Testis (tissue), 3 donors: ENCODE measurements around the gene VPREB1. TPM values are rescaled to one million over a fixed set of nuclear protein-coding genes. Genes with fewer than 3 reads are reported as not detected.
"Not testable (repeated sequence)": the region's sequence is repeated elsewhere in the genome, so short reads cannot be mapped to it uniquely, and the experiment has no call there.

Experiments used
- DNase-seq: peaks from one replicate; pipeline ENCODE4 v3.0.0-alpha.2; 2019
- H3K27ac ChIP-seq, 2 donors: fragments of 200-600 bp; sonication (generic); one replicate each; pipeline ENCODE4 v1.5.1; 2019
- H3K27me3 ChIP-seq: fragments of 200-600 bp; sonication (generic); one replicate; pipeline ENCODE4 v1.5.1; 2019
- H3K36me3 ChIP-seq: fragments of 200-600 bp; sonication (generic); one replicate; pipeline ENCODE4 v1.5.1; 2017; ENCODE audit warnings: low read depth; ENCODE audit errors: missing control alignments
- H3K4me1 ChIP-seq: fragments of 200-600 bp; sonication (generic); one replicate; pipeline ENCODE4 v1.5.1; 2019
- H3K4me3 ChIP-seq, 2 donors: fragments of 200-600 bp; sonication (generic); one replicate each; pipeline ENCODE4 v1.5.1; 2017 to 2019
- H3K9me3 ChIP-seq: fragments of 200-600 bp; sonication (generic); one replicate; pipeline ENCODE4 v1.5.1; 2017
- CTCF ChIP-seq, 3 experiments: fragments of 450-650 bp in 2 of 3; fragments of 200-600 bp in 1 of 3; sonication (generic) in 1 of 3; IDR thresholded peaks; one replicate each; pipeline ENCODE4 v1.5.1; 2016 to 2019; ENCODE audit warnings: antibody characterized with exemption in 3 of 3, mild to moderate bottlenecking in 2 of 3, moderate library complexity in 1 of 3
- POLR2A ChIP-seq: fragments of 450-650 bp; IDR thresholded peaks from one replicate; pipeline ENCODE4 v1.6.1; 2017; ENCODE audit warnings: antibody characterized with exemption, mild to moderate bottlenecking, moderate library complexity
- WGBS, 2 donors: methylation state at CpG; one replicate each; pipeline ENCODE4 v1.1.5; 2018; 5-methylcytosine and 5-hydroxymethylcytosine counted together
- intact Hi-C: fragments of 100-400 bp; cut with DNase I; formaldehyde crosslinking; loops from one replicate; pipeline ENCODE4 v1.15.1; 2023; ENCODE audit warnings: low total_unique reads
- polyA plus RNA-seq: library from polyadenylated mRNA; stranded (reverse); fragments of 350-450 nt; fragmentation: Illumina TruSeq; extraction: RNeasy Lipid Tissue Mini Kit (QIAGEN cat#74804); gene quantifications from one replicate; pipeline ENCODE4 v1.2.3, GENCODE V29; 2014; ENCODE audit warnings: low read depth, low replicate concordance; ENCODE audit not compliant: insufficient read depth
- total RNA-seq, 2 donors: library from RNA; depleted of rRNA; stranded (reverse); fragments of >200 nt; gene quantifications; one replicate each; pipeline ENCODE4 v1.2.3, GENCODE V29; 2016

Gene VPREB1
- total and polyA plus RNA-seq, 3 donors from 2014 or later: not detected

- H3K27me3 ChIP-seq: no peaks in the 10 kb centered on the region
- no peaks in the 10 kb centered on the region for H3K36me3 ChIP-seq
- no peaks in the 10 kb centered on the region for H3K9me3 ChIP-seq
- intact Hi-C loops: no loop called here
- WGBS, 2 donors: 80 to 82% methylated on average over 6 of the region's 6 CpGs
- DNase-seq: no peak
- no peak overlapping the region for H3K4me3 ChIP-seq
- no peaks in the 10 kb centered on the region for H3K4me1 ChIP-seq
- TF ChIP-seq POLR2A (no peak), CTCF (IDR thresholded peaks at IDR 0.05) (no peak)
- no peak overlapping the region for H3K27ac ChIP-seq
Measured at GRCh38 chr22:22219140-22219996, 25.2 kb upstream of the VPREB1 start.

GRCh38 chr22:22221043-22221442, 23.5 kb upstream of the VPREB1 start:
- H3K4me3 ChIP-seq, DNase-seq, H3K27me3 ChIP-seq, H3K9me3 ChIP-seq, H3K27ac ChIP-seq, H3K36me3 ChIP-seq, intact Hi-C loops, H3K4me1 ChIP-seq: not testable (repeated sequence)
- WGBS, 2 donors: no CpG with 5 or more reads among the region's 7 CpGs

GRCh38 chr22:22226448-22227187, 18.0 kb upstream of the VPREB1 start:
- no peaks in the 10 kb centered on the region for H3K36me3 ChIP-seq
- no peaks in the 10 kb centered on the region for H3K4me1 ChIP-seq
- TF ChIP-seq CTCF (IDR thresholded peaks at IDR 0.05) (no peak), POLR2A (no peak)
- no peak overlapping the region for H3K4me3 ChIP-seq
- H3K9me3 ChIP-seq: no peaks in the 10 kb centered on the region
- WGBS, 2 donors: 86 to 89% methylated on average over 6 of the region's 6 CpGs
- no peaks in the 10 kb centered on the region for H3K27me3 ChIP-seq
- DNase-seq: no peak
- no peak overlapping the region for H3K27ac ChIP-seq
- intact Hi-C loops: no loop called here

GRCh38 chr22:22228421-22228820, 16.2 kb upstream of the VPREB1 start:
- no peak for DNase-seq
- WGBS, 2 donors: 90 to 98% methylated on average over 6 of the region's 6 CpGs
- Histone ChIP-seq H3K4me1 (no peaks in the 10 kb centered on the region), H3K4me3 (no peak overlapping the region), H3K9me3 (no peaks in the 10 kb centered on the region), H3K27me3 (no peaks in the 10 kb centered on the region), H3K36me3 (no peaks in the 10 kb centered on the region), H3K27ac (no peak overlapping the region)
- intact Hi-C loops: no loop called here
- no peak for TF ChIP-seq CTCF (IDR thresholded peaks at IDR 0.05)
- no peak for TF ChIP-seq POLR2A

- H3K27me3 ChIP-seq: no peaks in the 10 kb centered on the region
- no peaks in the 10 kb centered on the region for H3K4me1 ChIP-seq
- TF ChIP-seq CTCF (IDR thresholded peaks at IDR 0.05) (no peak), POLR2A (no peak)
- no peak for DNase-seq
- 87 to 88% methylated on average over 8 of the region's 8 CpGs for WGBS, 2 donors
- H3K4me3 ChIP-seq: no peak overlapping the region
- no peaks in the 10 kb centered on the region for H3K36me3 ChIP-seq
- H3K27ac ChIP-seq: no peak overlapping the region
- H3K9me3 ChIP-seq: no peaks in the 10 kb centered on the region
- intact Hi-C loops: no loop called here
Measured at GRCh38 chr22:22228921-22229320, 15.7 kb upstream of the VPREB1 start.
